Activated naive CD4-positive, alpha-beta T cell treated with Interleukin-2 at 50 U/mL for 16 hours (primary cell): ENCODE data around the gene NT5DC2.
"Not testable (repeated sequence)": the region's sequence is repeated elsewhere in the genome, so short reads cannot be mapped to it uniquely, and the experiment has no call there.

Source experiments
- DNase-seq: peaks from one replicate; pipeline ENCODE4 v3.0.0-alpha.2; 2020

NT5DC2 gene

DNA sequence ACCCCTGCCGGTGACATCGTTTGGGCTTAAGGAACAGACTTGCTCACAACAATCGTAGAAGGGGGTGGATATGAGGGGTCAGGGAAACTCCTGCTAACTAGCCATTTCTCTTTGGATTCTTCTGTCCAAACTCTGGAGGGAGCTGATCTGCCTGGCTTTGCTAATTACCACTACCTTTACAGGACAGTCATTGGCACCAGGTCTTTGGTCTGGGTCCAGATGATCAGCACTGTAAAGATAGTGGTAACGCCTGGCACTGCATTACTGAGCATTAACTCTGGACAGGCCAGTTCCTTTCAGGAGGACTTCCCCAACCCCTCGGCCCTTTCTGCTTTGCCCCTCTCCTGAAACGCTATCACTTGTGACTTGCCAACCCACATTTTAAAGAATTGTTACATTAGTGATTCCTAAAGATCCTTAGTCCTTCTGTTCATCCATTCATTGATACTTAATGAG is 3.5 kb upstream of the NT5DC2 start:
- no peak for DNase-seq

DNA sequence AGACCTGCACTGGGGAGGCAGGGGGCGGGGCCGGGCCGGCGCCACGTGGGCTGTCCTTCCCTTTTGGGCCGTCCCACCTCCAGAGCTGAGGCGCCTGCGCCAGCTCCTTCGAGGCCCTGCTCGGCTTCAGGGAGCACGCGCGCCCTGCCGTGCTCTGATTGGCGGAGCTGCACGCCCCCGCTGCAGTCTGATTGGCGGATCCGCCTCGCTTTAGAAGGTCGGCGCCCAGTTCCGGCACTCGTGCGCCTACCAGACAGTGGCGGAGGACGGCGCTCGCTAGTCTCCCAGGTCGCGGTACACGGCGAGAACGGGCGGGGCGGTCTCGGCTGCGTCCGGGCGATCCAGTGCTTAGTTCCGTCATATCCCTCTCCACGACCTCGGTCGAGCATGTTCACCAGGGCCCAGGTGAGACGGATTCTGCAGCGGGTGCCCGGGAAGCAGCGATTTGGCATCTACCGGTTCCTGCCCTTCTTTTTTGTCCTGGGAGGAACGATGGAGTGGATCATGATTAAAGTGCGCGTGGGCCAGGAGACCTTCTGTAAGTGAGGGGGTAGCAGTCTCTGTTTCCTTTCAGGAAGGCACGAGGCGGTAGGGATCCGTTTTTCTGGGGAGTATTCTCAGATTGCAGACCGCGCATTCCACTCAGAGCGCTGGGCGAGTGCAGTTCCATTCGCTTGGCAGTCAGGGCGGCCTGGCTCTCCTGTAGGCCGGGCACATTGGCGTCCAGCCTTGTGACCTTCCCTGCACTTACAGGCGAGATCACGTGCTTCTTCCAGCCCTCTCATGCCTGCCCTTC is 2.9 kb upstream of the NT5DC2 start, which contains the start of gene UQCC5:
Gene UQCC5, plus strand, starts transcription at position 237 of the 796 bp plus-strand sequence. Its CDS starts 151 bp downstream, at position 388.
- DNase-seq: peak; percentile 99

DNA sequence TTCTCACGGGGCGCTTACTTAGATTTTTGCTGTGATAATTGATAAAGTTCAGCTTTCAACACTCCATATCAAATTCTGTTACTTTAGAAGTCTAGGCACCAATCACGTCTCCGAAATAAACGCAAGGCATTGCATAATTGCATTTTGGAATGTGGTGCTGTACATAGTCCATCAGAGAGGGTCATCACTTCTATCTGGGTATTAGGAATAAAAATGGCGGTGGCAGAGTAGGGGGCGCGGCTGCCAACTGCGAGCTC is 2.4 kb upstream of the NT5DC2 start:
- DNase-seq: no peak

DNA sequence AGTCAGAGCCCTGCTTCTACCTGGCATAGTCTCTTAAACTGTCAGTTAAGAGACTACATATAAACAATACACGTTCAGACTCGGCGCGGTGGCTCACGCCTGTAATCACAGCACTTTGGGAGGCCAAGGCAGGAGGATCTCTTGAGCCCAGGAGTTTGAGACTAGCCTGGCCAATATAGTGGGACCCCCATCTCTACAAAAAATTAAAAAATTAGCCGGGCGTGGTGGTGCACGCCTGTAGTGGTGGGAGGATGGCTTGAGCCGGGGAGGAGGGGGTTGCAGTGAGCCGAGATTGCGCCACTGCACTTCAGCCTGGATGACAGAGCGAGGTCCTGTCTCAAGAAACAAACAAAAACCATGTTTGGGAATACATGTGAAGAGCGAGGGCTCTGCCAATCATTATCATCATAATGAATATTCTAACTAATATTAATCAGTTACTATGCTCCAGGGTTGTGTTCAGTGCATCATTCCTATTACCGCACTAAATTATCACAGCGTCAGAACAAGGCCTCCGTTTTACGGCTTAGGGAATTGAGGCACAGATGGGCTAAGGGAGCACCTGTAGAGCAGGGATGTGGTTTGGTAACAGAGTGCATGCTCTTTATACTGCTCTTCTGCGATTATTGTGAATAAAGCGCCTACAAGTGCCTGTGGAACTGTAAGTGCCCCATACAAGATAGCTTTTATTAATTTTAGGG is 1.9 kb upstream of the NT5DC2 start:
- no peak for DNase-seq

DNA sequence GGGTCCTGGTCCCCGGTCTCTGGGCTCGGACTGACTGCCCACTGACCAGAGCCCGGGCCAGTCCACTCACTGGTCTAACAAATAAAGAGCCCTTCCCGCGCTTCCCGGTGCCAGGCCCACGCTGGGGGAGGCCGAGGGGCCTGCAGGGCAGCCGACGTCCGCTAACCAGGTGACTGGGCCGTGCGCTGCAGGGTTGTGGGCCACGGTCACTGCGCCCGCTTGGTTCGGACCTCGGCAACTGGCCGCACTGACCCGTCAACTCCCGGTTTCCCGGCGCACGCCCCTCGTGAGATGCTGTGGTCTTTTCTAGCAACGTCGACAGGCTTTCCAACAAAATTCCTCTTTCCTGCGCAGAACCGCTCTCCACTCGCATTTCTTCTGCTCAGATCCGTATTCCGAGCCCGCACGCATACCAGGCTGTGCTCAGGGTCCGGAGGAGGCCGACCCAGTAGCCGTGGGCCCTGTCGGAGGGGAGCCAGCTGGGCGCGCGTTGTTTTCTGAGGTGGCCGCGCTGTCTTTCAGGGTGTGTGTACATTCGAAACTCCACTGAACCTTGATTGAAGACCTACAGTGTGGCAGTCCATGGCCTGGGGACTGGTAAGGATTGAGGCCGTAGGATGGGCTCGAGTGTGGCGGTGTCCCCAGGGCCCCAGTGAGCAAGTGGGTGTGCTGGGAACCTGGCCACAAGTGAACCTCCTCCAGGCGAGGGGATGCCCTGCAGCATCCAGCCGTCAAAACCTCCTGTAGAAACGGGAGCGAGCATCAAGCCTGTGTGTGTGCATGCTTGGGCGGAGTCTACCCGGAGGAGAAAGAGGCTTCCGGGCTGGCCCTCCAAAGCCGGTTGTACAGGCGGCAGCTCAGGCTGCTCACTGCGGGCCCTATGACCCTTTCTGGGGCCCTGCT is 875 bp upstream of the NT5DC2 start:
- no peak for DNase-seq

DNA sequence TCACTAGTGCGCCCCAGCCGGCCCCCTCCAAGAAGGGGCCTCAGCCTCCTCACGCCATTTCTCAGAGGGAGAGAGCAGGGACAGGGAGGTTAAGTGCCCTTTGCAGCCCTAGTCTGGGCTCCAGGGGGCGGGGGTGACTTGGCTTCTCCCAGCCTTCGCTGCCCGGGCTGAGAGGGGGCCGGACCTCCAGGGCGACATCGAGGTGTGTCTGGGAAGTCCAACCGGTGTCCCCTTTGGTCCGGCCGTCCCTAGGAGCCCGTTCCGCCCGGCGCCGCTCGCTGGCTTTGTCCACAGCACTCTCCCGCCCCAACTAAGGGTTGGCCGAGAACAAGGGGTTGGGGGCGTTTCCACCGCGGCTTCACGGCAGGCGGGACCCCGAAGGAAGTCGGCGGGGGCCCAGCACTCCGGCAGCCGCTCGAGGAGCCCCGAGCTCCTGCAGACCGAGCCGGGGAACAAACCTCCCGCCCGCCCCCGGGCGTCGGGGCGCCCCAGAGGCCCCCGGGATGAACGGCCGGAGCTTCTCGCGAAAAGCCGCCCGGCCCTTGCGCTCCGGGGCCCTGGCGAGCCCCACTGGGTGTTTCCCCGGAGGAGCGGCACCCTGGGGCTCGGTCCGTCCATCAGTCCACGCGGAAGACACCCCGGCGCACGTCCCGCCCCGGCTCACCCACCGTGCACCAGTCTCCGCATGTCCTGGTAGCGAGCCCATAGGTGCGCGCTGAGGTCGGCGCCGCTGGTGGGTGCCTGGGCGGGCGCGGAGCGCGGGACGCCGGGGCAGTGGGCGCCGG is 627 bp downstream of the NT5DC2 start:
- DNase-seq: peak; percentile 31

DNA sequence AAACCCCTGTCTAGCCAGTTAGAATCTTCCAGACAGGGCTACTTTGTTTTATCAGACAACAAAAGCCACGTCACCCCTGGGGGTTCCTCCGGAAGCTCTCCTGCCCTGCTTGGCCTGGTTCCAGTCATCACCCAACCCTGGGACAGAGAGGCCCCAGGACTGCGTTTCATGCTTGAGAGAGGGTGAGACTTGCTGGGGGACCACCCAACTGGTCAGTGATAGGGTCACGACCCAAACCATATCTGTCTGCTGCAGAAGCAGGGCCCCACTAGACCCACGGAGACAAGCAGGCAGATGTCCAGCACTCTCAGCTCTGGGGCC is 1.2 kb downstream of the NT5DC2 start:
- DNase-seq: peak; percentile 29

DNA sequence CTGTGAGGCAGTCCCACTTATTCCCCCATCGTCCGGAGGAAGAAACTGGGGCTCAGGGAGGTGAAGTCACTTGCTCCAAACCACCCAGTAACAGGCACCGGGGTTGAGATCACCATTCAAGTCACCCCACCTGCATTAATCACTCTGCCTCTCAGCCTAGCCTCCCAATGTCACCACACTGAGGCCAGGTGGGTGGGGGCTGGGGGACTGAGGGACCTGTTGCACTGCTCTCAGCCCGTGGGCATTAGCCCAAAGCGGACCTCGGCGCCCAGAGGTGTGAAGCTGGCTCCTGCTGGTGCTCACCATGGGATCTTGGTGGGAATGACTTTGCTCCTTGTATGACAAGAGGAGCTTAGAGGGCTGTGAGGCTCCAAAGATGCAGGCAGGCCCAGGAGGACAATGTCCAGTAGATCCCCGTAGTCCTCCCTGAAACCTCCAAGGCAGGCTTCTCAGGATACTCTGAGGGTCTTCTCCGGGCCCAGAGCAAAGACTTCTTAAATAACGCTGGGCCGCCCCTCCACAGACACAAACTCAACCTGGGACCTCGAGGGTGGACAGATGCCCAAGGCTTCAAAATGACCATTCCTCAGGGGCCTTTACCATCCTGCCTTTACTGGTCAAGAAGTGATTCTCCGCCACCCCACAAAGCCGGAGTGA is 1.7 kb downstream of the NT5DC2 start:
- no peak for DNase-seq

DNA sequence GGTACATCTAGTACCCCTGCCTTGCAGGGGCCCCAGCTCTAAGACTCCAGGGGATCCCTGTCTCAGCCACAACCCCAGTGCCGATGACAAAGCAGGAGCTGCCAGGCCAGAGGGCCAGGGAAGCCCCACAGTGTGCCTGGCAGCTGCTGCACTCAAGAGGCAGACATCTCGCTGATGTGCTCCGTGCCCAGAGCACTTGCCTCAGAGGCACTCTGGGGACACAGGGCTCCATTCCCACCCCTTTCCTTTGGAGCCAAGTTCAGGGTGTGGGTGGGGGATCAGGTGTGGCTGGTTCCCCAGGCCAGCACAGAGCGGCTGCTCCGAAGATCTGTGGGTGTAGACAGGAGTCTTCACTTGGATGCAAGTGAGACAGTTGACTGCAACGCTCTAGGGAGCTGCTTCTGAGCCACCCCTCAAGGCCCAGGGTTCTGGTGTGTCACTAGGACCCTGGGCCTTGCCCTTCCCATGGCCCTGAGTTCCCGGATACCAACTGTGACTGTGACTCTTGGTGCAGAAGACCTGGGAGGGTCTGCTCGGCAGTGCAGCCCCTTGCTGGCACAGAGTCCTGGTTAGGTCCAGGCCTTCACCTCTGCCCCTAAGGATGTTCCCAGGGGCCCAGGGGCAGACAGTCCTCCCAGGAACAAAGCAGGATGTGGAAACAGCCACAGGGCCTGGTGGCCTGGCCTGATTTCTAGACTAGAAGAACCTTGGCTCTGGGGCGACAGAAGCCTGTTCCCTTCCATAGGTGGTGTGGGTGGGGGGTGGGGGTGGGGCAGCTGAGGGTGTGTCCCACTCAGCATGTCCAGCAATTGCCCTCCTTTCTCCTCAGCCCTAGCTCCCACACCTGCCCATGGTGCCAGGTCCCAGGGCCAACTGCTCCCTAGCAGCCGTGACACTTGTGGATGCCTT is 2.5 kb downstream of the NT5DC2 start:
- no peak for DNase-seq

DNA sequence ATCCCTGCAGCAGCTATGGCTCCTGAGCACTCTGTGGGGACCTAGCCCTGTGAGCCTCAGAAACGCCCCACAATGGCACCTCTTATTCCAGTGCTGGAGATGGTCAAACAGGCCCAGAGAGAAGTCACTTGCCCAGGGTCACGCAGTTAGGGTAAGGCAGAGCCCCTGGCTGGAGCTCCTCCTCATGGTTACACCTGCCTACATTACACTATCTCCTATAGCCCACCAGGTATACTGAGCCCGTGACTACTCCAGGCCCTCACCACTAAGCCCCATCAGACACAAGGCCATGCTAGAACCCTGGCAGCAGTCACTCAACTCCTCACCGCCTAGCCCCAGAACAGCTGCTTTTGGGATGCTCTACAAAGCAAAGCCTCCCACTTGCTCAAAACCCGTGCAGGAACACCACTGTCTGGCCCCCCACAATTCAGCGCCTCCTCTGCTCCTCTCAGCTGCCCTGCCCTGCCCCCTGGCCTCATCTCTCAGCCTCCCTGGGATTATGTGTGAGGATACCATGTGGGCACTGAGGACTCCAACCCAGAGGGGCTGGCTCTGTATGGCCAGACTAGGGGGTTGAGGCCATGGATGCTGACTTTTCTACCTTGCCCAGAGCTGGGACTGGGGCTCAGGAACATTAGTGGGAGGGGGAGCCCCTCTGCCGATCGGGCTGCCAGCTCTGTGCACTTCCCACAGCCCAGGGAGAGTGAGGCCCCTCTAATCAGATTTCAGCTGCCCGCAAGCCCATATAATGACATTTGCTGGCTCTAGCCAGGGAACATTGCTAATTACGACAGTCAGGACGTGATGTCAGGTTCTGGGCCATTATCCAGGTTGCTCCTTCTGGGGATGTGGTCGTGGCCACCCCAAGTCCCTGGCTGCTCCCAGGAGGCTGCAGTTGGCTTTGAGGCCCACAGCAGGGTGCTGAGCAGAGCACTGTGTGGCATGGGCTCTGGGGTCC is 4.0 kb downstream of the NT5DC2 start:
- DNase-seq: no peak

DNA sequence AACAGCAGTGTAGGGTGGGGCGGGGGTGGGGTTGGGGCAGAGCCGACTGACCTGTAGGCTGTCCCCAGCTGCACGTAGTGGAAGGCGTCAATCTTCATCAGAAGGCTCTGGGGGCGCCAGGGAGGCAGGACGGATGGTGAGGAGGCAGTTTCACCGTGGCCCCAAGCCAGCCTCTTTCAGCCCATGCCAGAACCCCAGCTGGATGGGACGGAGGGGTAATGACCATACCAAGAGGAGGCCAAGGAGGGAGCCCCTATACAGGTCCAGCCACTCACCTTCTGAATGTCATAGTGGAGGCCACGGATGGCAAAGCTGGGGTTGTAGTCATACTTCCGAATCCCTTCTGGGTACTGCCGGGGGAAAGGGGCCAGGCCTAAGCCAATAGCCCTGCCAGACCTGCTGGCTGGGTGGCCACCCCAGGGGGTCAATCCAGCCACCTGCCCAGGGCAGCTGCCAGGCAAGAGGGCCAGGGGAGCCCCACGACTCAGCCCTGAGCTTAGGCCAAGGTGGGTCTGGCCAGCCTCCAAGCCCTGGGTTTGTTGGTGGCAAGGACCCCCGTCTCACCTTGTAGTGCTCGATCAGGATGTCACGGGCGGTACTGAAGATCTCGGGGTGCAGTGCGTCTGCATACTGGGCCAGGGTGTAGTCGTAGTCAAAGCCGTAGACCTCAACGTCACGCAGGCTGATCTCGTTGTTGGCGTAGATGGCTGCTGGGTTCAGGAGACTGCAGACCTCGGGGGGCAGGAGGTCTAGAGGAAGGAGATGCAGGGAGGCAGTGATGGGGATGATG is 4.9 kb downstream of the NT5DC2 start:
- no peak for DNase-seq

DNA sequence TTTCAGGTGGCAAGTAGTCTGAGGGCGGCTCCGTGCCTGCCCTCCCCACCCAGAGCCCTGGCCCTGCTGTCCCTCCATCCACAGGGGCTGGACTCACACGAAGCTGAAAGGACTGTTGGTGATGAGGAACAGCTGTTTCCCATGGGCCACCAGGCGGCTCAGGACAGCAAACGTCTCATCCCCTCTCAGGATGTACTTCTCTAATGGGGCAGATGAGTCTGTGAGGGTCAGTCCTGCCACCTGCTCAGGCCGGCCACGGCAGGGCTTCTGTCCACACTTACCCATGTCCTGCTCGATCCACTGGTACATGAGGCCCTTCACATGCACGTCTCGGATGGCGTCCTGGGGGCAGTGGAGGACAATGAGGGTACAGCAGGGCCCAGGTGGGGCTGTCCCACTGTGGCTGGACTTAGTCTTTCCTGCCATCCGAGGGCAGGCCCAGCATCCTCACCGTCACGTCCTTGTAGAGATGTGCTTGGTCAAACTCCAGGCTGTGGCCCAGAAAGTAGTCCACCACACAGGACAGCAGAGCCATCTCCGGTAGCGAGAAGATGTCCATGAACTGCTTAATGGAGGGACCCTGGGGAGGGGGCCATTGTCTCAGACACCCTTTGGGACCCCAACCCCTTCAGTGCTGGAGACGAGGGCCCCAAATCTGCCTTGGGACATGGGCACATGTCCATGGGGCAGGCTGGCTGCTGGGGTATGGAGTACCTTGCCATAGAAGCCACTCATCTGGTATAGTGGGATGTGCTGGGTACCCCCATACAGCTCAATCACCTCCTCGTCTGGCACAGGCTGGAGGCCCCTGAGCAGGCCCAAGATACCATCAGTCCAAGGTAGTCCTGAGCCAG is 5.7 kb downstream of the NT5DC2 start:
- no peak for DNase-seq

DNA sequence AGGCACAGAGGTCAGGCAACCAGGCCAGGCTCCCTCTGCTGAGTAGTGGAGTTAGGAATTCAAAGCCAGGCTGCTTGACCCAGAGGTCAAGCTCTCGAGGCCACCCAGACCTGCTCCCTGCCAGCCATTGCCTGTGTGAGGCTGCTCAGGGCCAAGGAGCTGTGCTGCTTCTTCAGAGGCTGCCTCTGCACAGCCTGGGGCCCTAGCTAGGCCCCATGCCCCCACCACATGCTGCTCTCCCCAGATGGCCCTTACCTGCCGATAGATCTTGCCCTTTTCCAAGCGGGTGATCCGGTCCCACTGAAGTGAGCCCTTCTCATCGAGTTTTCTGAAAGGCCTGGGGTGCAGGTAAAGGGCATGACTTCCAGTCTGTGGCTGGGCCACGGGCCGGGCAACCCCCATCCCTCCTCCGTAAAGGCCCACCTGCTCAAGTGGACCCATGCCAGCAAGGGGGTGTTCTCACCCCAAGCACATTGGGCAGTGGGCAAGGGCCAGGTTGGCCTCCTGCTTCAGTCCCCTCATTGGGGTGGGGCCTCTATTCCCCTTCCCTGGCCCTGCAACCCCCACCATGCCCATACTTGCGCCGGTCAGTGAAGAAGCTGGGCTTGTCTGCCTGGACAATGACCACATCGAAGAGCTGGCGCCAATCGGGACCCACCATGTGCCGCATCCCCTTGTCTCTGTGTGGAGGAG is 6.5 kb downstream of the NT5DC2 start:
- no peak for DNase-seq

DNA sequence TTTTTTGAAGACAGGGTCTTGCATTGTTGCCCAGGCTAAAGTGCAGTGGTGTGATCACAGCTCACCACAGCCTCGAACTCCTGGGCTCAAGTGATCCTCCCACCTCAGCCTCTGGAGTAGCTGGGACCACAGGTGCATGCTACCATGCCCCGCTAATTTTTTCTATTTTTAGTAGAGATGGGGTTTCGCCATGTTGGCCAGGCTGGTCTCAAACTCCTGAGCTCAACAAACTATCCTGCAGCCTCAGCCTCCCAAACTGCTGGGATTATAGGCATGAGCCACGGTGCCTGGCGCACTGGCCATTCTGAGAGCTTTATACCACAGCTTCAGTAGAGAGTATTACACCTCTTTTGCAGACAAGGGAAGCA is 7.0 kb downstream of the NT5DC2 start:
- not testable (repeated sequence) for DNase-seq

DNA sequence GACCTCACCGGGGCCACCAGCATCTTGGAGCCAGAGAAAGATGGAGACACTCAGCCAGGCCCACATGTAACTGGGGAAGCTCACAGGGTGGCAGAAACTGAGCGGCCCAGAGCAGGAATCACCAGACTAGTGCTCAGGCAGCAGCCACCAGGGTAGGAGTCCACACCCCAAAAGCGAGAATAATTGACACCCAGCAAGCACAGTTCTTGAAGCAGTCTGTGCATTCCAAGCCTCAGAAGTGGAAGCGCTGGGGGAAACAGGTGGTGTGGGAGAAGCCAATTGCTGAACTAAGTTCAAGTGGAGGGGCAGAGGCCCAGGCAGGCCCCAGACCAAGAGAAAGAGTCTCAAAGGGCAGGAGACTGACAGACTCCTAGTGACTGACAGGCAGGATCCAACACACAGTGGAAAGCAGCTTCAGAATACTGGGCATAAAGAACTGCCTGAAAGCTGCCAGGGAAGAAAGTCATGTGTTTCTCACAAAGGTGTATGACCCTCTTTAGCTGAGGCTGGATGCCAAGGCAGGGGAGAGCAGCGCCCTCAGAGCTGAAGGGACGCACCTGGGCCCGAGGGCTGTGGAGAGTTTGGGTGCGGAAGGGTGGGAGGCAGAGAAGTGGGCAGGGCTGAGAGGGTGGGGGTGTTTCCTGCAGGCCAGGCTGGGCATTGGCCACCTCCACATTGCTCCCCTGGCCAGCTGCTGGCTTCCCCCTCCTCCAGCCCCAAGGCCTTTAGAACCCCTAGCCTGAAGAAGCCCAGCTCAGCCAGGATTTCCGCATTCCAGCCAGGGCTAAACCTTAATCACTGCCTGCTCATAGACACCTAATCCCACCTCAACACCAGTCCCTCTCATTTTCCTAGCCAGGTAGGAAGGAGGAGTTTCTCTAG is 7.7 kb downstream of the NT5DC2 start:
- no peak for DNase-seq
